AG04450 (cell line): Measurements from ENCODE around the gene SPC24. TPM values are rescaled to one million over a fixed set of nuclear protein-coding genes. Genes with fewer than 3 reads are reported as not detected.
A peak's percentile ranks its signal among the peaks of the same experiment; 100 is the strongest.
"Not testable (repeated sequence)": the region's sequence is repeated elsewhere in the genome, so short reads cannot be mapped to it uniquely, and the experiment has no call there.

Experiments
- CTCF ChIA-PET: fragments of 300-600, 350-600 bp; formaldehyde crosslinking; extraction: SDS; loops from one replicate; lab custom pipeline; 2022; ENCODE audit warnings: antibody characterized with exemption, inconsistent platforms; lab: Charles Lee
- POLR2A ChIA-PET: fragments of 350-600 bp; formaldehyde crosslinking; extraction: SDS; loops from one replicate; lab custom pipeline; 2021; ENCODE audit warnings: antibody characterized with exemption, inconsistent platforms; lab: Yijun Ruan, JAX
- DNase-seq: peaks from one replicate; pipeline ENCODE4 v3.0.0-alpha.2; 2011; ENCODE audit warnings: low read depth, low spot score
- H3K27ac ChIP-seq: one replicate; pipeline ENCODE4 v1.5.1; 2012; ENCODE audit warnings: low read depth, low read length, control low read depth
- H3K27me3 ChIP-seq: one replicate; pipeline ENCODE4 v1.6.0; 2012; ENCODE audit warnings: low read length; ENCODE audit not compliant: control insufficient read depth, insufficient read depth
- H3K4me3 ChIP-seq: 2 replicates; pipeline ENCODE4 v1.5.1; 2011; ENCODE audit warnings: mild to moderate bottlenecking, low read depth, low read length, control low read depth
- H3K9me3 ChIP-seq: 2 replicates; pipeline ENCODE4 v1.5.1; 2012; ENCODE audit warnings: low read length; ENCODE audit not compliant: control insufficient read depth, insufficient read depth
- CTCF ChIP-seq: IDR thresholded peaks from 2 replicates; pipeline ENCODE4 v1.5.1; 2011; ENCODE audit warnings: low read depth, low read length, control low read depth, inconsistent platforms
- polyA plus RNA-seq: library from polyadenylated mRNA; depleted of rRNA; stranded (reverse); fragments of >200 nt; gene quantifications from 2 replicates; pipeline ENCODE4 v1.2.3, GENCODE V29; 2011

Gene SPC24
- polyA plus RNA-seq, 1 experiment, result 6.0 TPM

GRCh38 chr19:11148001-11148400 is 7.6 kb downstream of the SPC24 start:
- Histone ChIP-seq H3K9me3 (peaks cover 5% of the 10 kb centered on the region), H3K4me3 (no peak overlapping the region), H3K27ac (no peak overlapping the region), H3K27me3 (no peaks in the 10 kb centered on the region)
- POLR2A ChIA-PET, result interaction anchor here (0.6 kb wide), 2 partner anchors 15 to 20 kb away, joined by 4 to 6 read pairs; no protein-coding TSS in a partner anchor
- DNase-seq, result no peak
- TF ChIP-seq CTCF, result no peak
- CTCF ChIA-PET, result no interaction called here

DNA sequence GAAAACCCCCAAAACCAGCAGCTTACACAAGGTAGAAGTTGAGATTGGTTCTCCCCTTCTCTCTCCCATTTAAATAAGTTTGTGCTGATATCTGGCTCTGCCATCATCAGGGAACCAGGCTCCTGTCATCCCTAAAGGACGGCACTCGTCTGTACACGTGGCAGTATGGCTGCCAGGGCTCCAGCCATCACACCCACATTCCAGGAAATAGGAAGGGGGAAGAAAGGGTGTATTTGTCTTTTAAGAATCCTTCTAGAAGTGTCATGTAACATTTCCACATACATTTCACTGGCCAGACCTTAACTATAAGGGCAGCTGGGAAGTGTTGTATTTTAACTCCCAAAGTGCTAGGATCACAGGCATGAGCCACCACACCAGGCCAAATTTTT is 10.1 kb downstream of the SPC24 start:
- H3K4me3 ChIP-seq, result no peak overlapping the region
- ChIA-PET CTCF (no interaction called here), POLR2A (no interaction called here)
- no peak for DNase-seq
- H3K27ac ChIP-seq, result no peak overlapping the region
- no peak for TF ChIP-seq CTCF
- no peaks in the 10 kb centered on the region for H3K27me3 ChIP-seq
- peaks cover 5% of the 10 kb centered on the region for H3K9me3 ChIP-seq

DNA sequence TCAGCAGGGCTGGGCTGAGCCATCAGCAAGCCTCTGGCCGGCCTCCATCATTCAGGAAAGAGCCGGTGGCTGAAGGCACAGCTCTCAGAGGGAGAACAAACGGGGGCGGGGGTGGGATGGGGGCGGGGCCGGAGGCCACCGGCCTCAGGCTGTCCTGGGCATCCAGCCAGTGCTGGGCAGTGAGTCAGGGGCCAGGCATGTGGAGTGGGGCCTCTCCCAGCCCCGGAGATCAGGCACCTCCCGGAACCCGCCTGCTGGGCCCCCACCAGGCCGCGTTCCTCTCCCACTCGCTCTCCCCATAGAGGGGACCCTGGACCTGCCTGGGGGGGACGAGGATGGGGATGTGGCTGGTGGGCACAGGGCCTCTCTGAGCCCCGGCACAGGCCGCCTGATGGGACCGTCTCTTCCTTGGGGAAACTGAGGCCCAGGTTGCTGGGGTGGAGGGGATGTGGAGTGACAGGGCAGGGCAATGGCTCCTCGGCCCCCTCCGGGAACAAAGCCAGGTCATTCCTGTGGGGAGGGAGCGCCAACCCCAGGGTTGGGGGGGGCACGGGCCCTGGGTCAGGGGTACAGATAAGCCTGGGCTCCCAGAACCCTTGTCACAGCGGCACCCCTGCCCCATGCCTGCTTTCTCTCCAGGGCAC is 12.9 kb downstream of the SPC24 start:
- no peak for TF ChIP-seq CTCF
- H3K4me3 ChIP-seq, result peak overlapping the region; percentile 33
- CTCF ChIA-PET, result interaction anchor here (1.0 to 1.4 kb wide), 2 partner anchors 16 to 61 kb away, joined by 3 to 5 read pairs; no protein-coding TSS in a partner anchor

GRCh38 chr19:11141937-11142527 is 13.6 kb downstream of the SPC24 start:
- ChIA-PET CTCF (interaction anchor here (1.0 to 1.4 kb wide), 2 partner anchors 16 to 62 kb away, joined by 3 to 5 read pairs; no protein-coding TSS in a partner anchor), POLR2A (interaction anchor here (0.7 to 3.5 kb wide), 3 partner anchors 14 to 27 kb away, joined by 6 to 12 read pairs (median 6); no protein-coding TSS in a partner anchor)
- no peak for TF ChIP-seq CTCF
- no peak for DNase-seq
- H3K9me3 ChIP-seq, result peaks cover 5% of the 10 kb centered on the region
- no peak overlapping the region for H3K4me3 ChIP-seq
- H3K27me3 ChIP-seq, result no peaks in the 10 kb centered on the region
- H3K27ac ChIP-seq, result peak overlapping the region; percentile 61

More for the DNA sequence above, 12.9 kb downstream of the SPC24 start:
- POLR2A ChIA-PET, result interaction anchor here (0.5 to 3.5 kb wide), 5 partner anchors 10 to 66 kb away, joined by 5 to 12 read pairs (median 6); no protein-coding TSS in a partner anchor
- peaks cover 5% of the 10 kb centered on the region for H3K9me3 ChIP-seq
- H3K27me3 ChIP-seq, result no peaks in the 10 kb centered on the region
- peak overlapping the region; percentile 100 for H3K27ac ChIP-seq
- DNase-seq, result peak; percentile 92

DNA sequence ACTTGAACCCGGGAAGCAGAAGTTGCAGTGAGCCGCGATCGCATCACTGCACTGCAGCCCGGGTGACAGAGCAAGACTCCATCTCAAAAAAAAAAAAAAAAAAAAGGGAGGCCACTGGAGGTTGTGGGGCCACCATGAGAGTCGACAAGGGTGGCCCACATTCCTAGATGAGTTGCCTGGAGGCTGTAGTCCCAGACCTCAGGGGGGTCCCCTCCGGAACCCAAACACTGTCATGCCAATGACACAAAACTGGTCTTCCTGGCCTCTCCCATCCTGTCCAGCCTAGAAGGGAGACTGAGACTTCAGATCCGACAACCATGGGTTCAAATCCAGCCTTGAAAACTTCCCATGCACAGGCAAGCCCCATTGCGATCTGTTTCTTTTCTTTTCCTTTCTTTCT is 14.7 kb downstream of the SPC24 start:
- ChIA-PET POLR2A (interaction anchor here (0.7 kb wide), 1 partner anchor 16 kb away, joined by 8 read pairs; no protein-coding TSS in a partner anchor), CTCF (no interaction called here)
- no peak for TF ChIP-seq CTCF
- Histone ChIP-seq H3K27me3 (no peaks in the 10 kb centered on the region), H3K9me3 (peaks cover 5% of the 10 kb centered on the region), H3K27ac (no peak overlapping the region), H3K4me3 (no peak overlapping the region)
- no peak for DNase-seq

GRCh38 chr19:11140023-11140538 is 15.5 kb downstream of the SPC24 start:
- ChIA-PET CTCF (interaction anchor here (1.3 to 2.0 kb wide), 2 partner anchors 10 to 14 kb away, joined by 5 to 16 read pairs; no protein-coding TSS in a partner anchor), POLR2A (interaction anchor here (1.2 kb wide), 1 partner anchor 50 kb away, joined by 3 read pairs; no protein-coding TSS in a partner anchor)
- not testable (repeated sequence) for H3K4me3 ChIP-seq, H3K27me3 ChIP-seq, DNase-seq, H3K9me3 ChIP-seq, H3K27ac ChIP-seq
